Peyer's patch (tissue), 4 donors: ENCODE measurements around the gene SDHB.

Experiments
- POLR2A ChIP-seq, 2 donors: fragments of 450-650 bp; IDR thresholded peaks; one replicate each; pipeline ENCODE4 v1.5.1; 2017; ENCODE audit warnings: antibody characterized with exemption in 2 of 2, mild to moderate bottlenecking in 2 of 2, moderate library complexity in 2 of 2
- TF ChIP-seq, protein P1 (sequence below), 6 experiments: fragments of 450-650 bp in 4 of 6; fragments of 200-600 bp in 2 of 6; sonication (generic) in 1 of 6; IDR thresholded peaks; one replicate each; pipeline ENCODE4 v1.5.1; 2017 to 2019; ENCODE audit warnings: antibody characterized with exemption in 6 of 6, mild to moderate bottlenecking in 3 of 6, moderate library complexity in 1 of 6

DNA sequence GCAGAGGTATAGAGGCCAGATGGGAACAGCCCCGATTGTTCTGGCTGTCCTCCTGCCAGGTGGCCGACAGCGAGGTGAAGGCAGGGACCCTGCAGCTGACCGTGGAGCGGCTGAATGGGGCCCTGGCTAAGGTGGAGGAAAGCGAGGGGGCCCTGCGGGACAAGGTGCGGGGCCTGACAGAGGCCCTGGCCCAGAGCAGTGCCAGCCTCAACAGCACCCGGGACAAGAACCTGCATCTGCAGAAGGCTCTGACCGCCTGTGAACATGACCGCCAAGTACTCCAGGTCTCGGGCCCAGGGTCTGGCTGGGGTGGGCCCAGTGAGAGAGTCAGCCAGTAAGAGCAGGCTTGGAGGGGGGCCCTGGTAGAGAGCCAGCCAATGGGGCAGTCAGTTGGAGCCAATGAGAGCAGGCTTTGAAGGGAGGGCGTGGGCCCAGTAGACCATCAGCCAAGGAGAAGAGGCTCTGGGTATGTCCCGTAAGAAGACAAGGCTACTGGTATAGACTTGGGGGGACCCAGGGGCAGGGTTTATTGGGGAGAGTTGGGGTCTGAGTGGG lies 84.7 kb downstream of the SDHB start:
- TF ChIP-seq, protein P1, sequence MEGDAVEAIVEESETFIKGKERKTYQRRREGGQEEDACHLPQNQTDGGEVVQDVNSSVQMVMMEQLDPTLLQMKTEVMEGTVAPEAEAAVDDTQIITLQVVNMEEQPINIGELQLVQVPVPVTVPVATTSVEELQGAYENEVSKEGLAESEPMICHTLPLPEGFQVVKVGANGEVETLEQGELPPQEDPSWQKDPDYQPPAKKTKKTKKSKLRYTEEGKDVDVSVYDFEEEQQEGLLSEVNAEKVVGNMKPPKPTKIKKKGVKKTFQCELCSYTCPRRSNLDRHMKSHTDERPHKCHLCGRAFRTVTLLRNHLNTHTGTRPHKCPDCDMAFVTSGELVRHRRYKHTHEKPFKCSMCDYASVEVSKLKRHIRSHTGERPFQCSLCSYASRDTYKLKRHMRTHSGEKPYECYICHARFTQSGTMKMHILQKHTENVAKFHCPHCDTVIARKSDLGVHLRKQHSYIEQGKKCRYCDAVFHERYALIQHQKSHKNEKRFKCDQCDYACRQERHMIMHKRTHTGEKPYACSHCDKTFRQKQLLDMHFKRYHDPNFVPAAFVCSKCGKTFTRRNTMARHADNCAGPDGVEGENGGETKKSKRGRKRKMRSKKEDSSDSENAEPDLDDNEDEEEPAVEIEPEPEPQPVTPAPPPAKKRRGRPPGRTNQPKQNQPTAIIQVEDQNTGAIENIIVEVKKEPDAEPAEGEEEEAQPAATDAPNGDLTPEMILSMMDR (IDR thresholded peaks at IDR 0.05), result no peak
- no peak for TF ChIP-seq POLR2A (IDR thresholded peaks at IDR 0.05)
